HCT116 (cell line): Measurements from ENCODE around the gene CACNA2D2. TPM values are rescaled to one million over a fixed set of nuclear protein-coding genes. Genes with fewer than 3 reads are reported as not detected.

Source experiments
- ATAC-seq: fragments of 200-7000 bp; cut with Tn5 transposase; 2 replicates; pipeline ENCODE4 v1.9.1; 2020; ENCODE audit warnings: mild to moderate bottlenecking, moderate library complexity
- BruUV-seq: library from RNA; stranded (reverse); fragments of 400-500 nt; replicated peaks from 2 replicates; lab custom pipeline; 2021; lab: Mats Ljungman, UMichigan
- CTCF ChIA-PET: fragments of 300-600 bp; sonication (Branson Sonifier 250); formaldehyde crosslinking; loops from one replicate; lab custom pipeline; 2021; ENCODE audit warnings: antibody characterized with exemption; lab: Charles Lee
- POLR2A ChIA-PET: fragments of 300-600, 350-600 bp; sonication (Branson Sonifier 250); formaldehyde crosslinking; loops from one replicate; lab custom pipeline; 2021; ENCODE audit warnings: antibody characterized with exemption; lab: Charles Lee
- RAD21 ChIA-PET, 2 experiments: fragments of 300-600 bp; sonication (Branson Sonifier 250); formaldehyde crosslinking; loops; one replicate each; lab custom pipeline; 2023; ENCODE audit warnings: low total read pairs in 2 of 2; ENCODE audit not compliant: uncharacterized antibody in 2 of 2, unreplicated experiment in 2 of 2, low non-redundant PET in 1 of 2; lab: Charles Lee
- DNase-seq: peaks from one replicate; pipeline ENCODE4 v3.0.0-alpha.2; 2010; ENCODE audit warnings: low read depth, low spot score
- H2AFZ ChIP-seq: fragments of 200-600 bp; shearing (Covaris generic), sonication (generic); 2 replicates; pipeline ENCODE4 v1.6.1; 2017; ENCODE audit warnings: low read depth, mixed run types, mixed read lengths, antibody characterized with exemption, low read length; ENCODE audit not compliant: poor library complexity, severe bottlenecking
- H3K27ac ChIP-seq: 2 replicates; pipeline ENCODE4 v1.5.1; 2012; ENCODE audit warnings: low read depth, low read length
- H3K27me3 ChIP-seq: fragments of 200-600 bp; sonication (generic); 2 replicates; pipeline ENCODE4 v1.6.1; 2016; ENCODE audit warnings: mixed run types, low read length, mixed read lengths; ENCODE audit not compliant: insufficient read depth
- H3K36me3 ChIP-seq, 2 experiments: fragments of 200-500 bp in 1 of 2; fragments of 200-600 bp in 1 of 2; sonication (Bioruptor generic) in 1 of 2; sonication (generic) in 1 of 2; 2 replicates each; pipeline versions ENCODE4 v1.5.1 to v1.6.1; 2014 to 2016; ENCODE audit warnings: low read length in 2 of 2, inconsistent platforms in 1 of 2, mixed read lengths in 1 of 2, mixed run types in 1 of 2; ENCODE audit not compliant: insufficient read depth in 2 of 2, control insufficient read depth in 1 of 2
- H3K4me1 ChIP-seq, 2 experiments: fragments of 200-600 bp in 1 of 2; sonication (generic) in 1 of 2; 2 replicates each; pipeline versions ENCODE4 v1.5.1 to v1.6.1; 2012 to 2017; ENCODE audit warnings: low read length in 2 of 2, inconsistent platforms in 1 of 2, mild to moderate bottlenecking in 1 of 2, mixed read lengths in 1 of 2, mixed run types in 1 of 2, moderate library complexity in 1 of 2; ENCODE audit not compliant: insufficient read depth in 2 of 2, control insufficient read depth in 1 of 2
- H3K4me2 ChIP-seq: fragments of 200-600 bp; sonication (generic); 2 replicates; pipeline ENCODE4 v1.6.1; 2017; ENCODE audit warnings: mixed run types, low read length, mixed read lengths
- H3K4me3 ChIP-seq, 2 experiments: fragments of 200-600 bp in 1 of 2; sonication (generic) in 1 of 2; replicated peaks in 1 of 2; 2 replicates each; pipeline ENCODE4 v1.5.1; 2011 to 2016; ENCODE audit warnings: low read length in 2 of 2, control low read depth in 1 of 2, low read depth in 1 of 2, mild to moderate bottlenecking in 1 of 2, mixed read lengths in 1 of 2, mixed run types in 1 of 2
- H3K79me2 ChIP-seq: fragments of 200-600 bp; sonication (generic); 2 replicates; pipeline ENCODE4 v1.6.1; 2017; ENCODE audit warnings: mild to moderate bottlenecking, mixed run types, low read length, moderate library complexity, mixed read lengths; ENCODE audit not compliant: insufficient read depth
- H3K9ac ChIP-seq: fragments of 200-600 bp; sonication (generic); 2 replicates; pipeline ENCODE4 v1.6.1; 2016; ENCODE audit warnings: low read length, mixed read lengths
- H3K9me2 ChIP-seq: fragments of 200-600 bp; sonication (generic), shearing (Covaris generic); 2 replicates; pipeline ENCODE4 v1.6.1; 2017; ENCODE audit warnings: mixed run types, mild to moderate bottlenecking, moderate library complexity; ENCODE audit not compliant: insufficient read depth
- H3K9me3 ChIP-seq, 2 experiments: fragments of 200-500 bp in 1 of 2; fragments of 200-600 bp in 1 of 2; sonication (Bioruptor generic) in 1 of 2; sonication (generic) in 1 of 2; 2 replicates each; pipeline ENCODE4 v1.6.1; 2014 to 2017; ENCODE audit warnings: low read length in 2 of 2, mixed read lengths in 2 of 2, inconsistent platforms in 1 of 2, low read depth in 1 of 2, mild to moderate bottlenecking in 1 of 2, mixed run types in 1 of 2, moderate library complexity in 1 of 2; ENCODE audit not compliant: control insufficient read depth in 1 of 2, insufficient read depth in 1 of 2
- H4K20me1 ChIP-seq: fragments of 200-600 bp; sonication (generic), shearing (Covaris generic); 2 replicates; pipeline ENCODE4 v1.6.1; 2017; ENCODE audit warnings: mixed run types, mild to moderate bottlenecking, moderate library complexity; ENCODE audit not compliant: insufficient read depth
- ATF3 ChIP-seq: IDR thresholded peaks from 2 replicates; pipeline ENCODE4 v1.6.1; 2012
- ELF1 ChIP-seq: IDR thresholded peaks from 2 replicates; pipeline ENCODE4 v1.6.1; 2012; ENCODE audit warnings: low read depth, borderline replicate concordance
- EZH2 ChIP-seq: fragments of 200-600 bp; sonication (generic); IDR thresholded peaks from 2 replicates; pipeline ENCODE4 v1.6.1; 2017; ENCODE audit warnings: antibody characterized with exemption, mixed run types
- POLR2A ChIP-seq: IDR thresholded peaks from 2 replicates; pipeline ENCODE4 v1.7.0; 2011; ENCODE audit warnings: borderline replicate concordance; ENCODE audit not compliant: insufficient read depth, insufficient read length; ENCODE audit errors: extremely low read depth
- POLR2AphosphoS5 ChIP-seq: IDR thresholded peaks from 2 replicates; pipeline ENCODE4 v1.6.1; 2011; ENCODE audit warnings: mild to moderate bottlenecking, low read depth, low read length, moderate library complexity
- SIN3A ChIP-seq: IDR thresholded peaks from 2 replicates; pipeline ENCODE4 v1.6.1; 2012; ENCODE audit warnings: low read depth
- ZNF274 ChIP-seq: fragments of 200-500 bp; sonication (Bioruptor generic); IDR thresholded peaks from 2 replicates; pipeline ENCODE4 v1.6.1; 2014; ENCODE audit warnings: mild to moderate bottlenecking, low read depth, low read length, inconsistent platforms
- intact Hi-C: fragments of 100-400 bp; cut with micrococcal nuclease; formaldehyde crosslinking; loops from 2 replicates; pipeline ENCODE4 v1.10.0; 2022
- total RNA-seq: library from RNA; stranded (reverse); gene quantifications from one replicate; pipeline ENCODE4 v1.2.1, GENCODE V29; 2021; ENCODE audit not compliant: unreplicated experiment
- TF ChIP-seq, protein P1 (sequence below): IDR thresholded peaks from 2 replicates; pipeline ENCODE4 v1.6.1; 2011; ENCODE audit warnings: mild to moderate bottlenecking, low read length, moderate library complexity; ENCODE audit not compliant: insufficient replicate concordance; ENCODE audit errors: extremely low read depth

Gene CACNA2D2
- total RNA-seq, 1 experiment from 2014 or later: 10.2 TPM

GRCh38 chr3:50330330-50330729 lies 173.1 kb downstream of the CACNA2D2 start:
- Histone ChIP-seq H3K79me2 (peaks cover 73% of the 10 kb centered on the region), H2AFZ (no peak overlapping the region), H3K9me3 (no peaks in the 10 kb centered on the region), H3K9me2 (no peaks in the 10 kb centered on the region), H3K4me2 (no peak overlapping the region), H3K4me1 (peaks cover 10 to 25% of the 10 kb centered on the region in 2 experiments), H3K9ac (no peak overlapping the region), H4K20me1 (no peaks in the 10 kb centered on the region; the same call in 1 of the 2 replicates), H3K36me3 (peaks cover 33 to 45% of the 10 kb centered on the region in 2 experiments; a peak in 3 of 4 replicates), H3K27me3 (no peaks in the 10 kb centered on the region), H3K27ac (peak overlapping the region; percentile 19; the same call in 1 of the 2 replicates), H3K4me3 (no peak overlapping the region)
- ChIA-PET CTCF (no interaction called here), POLR2A (no interaction called here), RAD21 (no interaction called here)
- BruUV-seq: no TSS peak
- intact Hi-C loops: no loop called here
- DNase-seq: no peak
- no peak for TF ChIP-seq ELF1
- TF ChIP-seq ATF3: no peak
- no peak for TF ChIP-seq POLR2A
- no peak for TF ChIP-seq POLR2AphosphoS5
- TF ChIP-seq, protein P1, sequence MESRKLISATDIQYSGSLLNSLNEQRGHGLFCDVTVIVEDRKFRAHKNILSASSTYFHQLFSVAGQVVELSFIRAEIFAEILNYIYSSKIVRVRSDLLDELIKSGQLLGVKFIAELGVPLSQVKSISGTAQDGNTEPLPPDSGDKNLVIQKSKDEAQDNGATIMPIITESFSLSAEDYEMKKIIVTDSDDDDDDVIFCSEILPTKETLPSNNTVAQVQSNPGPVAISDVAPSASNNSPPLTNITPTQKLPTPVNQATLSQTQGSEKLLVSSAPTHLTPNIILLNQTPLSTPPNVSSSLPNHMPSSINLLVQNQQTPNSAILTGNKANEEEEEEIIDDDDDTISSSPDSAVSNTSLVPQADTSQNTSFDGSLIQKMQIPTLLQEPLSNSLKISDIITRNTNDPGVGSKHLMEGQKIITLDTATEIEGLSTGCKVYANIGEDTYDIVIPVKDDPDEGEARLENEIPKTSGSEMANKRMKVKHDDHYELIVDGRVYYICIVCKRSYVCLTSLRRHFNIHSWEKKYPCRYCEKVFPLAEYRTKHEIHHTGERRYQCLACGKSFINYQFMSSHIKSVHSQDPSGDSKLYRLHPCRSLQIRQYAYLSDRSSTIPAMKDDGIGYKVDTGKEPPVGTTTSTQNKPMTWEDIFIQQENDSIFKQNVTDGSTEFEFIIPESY: no peak
- no peak for TF ChIP-seq ZNF274
- TF ChIP-seq EZH2: no peak
- no peak for TF ChIP-seq SIN3A
- ATAC-seq: no peak
